NCI-H82 (cell line): ENCODE results near the gene ZFP1.

Experiments used
- DNase-seq: peaks from one replicate; lab custom pipeline; 2025; lab: John Stamatoyannopoulos, UW

Gene ZFP1

DNA sequence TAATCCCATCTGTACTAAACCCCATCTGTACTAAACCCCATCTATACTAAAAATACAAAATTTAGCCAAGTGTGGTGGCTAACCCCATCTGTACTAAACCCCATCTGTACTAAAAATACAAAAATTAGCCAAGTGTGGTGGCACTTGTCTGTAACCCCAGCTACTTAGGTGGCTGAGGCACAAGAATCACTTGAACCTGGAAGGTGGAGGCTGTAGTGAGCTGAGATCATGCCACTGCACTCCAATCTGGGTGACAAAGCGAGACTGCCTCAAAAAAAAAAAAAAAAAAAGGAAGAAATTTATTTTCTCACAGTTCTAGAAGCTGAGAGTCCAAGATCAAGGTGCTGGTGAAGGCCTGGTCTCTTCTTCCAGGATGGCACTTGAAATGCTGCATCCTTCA is 12.1 kb downstream of the ZFP1 start:
- DNase-seq, result no peak

DNA sequence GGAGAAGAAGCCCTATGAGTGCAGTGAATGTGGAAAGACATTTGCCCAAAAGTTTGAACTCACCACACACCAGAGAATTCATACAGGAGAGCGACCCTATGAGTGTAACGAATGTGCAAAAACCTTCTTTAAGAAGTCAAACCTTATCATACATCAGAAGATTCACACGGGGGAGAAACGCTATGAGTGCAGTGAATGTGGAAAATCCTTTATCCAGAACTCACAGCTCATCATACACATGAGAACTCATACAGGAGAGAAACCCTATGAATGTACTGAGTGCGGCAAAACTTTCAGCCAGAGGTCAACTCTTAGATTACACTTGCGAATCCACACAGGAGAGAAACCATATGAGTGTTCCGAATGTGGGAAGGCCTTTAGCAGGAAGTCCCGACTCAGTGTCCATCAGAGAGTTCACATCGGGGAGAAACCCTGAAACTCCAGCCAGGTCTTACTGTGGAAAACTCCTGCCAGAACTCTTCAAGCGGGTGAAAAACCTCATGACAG is 21.6 kb downstream of the ZFP1 start:
- DNase-seq, result no peak

DNA sequence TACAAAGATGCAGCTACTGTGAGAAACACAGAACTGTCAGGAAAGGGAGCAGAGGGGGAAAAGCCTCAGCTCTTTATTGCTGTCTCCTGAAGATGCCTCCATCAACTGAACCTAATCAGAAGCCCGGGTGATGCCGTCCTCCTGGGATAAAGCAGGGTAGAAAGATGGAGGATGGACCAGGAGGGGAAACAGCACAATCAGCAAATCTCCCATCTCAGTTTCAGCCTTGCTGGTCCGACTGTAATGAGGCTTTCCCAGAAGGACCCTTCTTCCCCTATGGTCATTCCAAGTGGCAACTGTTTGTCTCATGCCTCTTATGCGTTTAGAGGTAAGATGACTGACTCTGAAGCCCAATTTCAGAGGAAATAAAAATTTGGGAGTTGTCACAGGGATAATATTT is 24.3 kb downstream of the ZFP1 start:
- no peak for DNase-seq

DNA sequence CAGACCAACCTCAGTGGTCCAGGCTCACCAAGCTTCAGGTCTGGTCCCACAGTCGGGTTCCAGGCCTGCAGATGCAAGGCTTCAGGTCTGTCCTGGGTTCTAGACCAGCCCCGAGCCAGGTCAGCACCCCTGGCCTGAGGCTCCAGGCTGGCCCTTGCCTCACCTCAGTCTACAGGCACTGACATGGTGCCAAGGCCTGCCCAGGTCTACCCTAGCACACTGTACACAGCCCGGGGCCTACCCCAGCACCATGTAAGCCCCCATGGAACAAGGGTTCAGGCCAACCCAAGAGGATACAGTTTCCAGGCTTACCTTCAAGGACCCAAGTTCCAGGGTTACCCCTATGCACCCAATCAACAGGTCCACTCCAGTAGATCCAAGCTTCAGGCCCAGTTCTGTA is 26.8 kb downstream of the ZFP1 start:
- DNase-seq, result no peak

DNA sequence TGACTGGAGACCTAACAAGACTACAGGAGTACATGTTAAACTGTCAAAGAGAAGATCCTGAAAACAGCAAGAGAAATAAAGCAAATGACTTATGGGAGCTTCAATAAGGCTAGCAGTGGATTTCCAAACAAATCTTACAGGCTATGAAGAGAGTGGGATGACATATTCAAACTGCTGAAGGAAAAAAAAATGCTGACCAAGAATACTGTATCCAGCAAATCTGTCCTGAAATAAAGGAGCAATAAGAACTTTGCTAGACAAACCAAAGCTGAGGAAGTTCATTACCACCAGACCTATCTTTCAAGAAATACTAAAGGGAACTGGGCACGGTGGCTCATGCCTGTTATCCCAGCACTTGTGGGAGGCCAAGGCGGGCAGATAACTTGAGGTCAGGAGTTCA is 28.6 kb downstream of the ZFP1 start:
- DNase-seq, result no peak

DNA sequence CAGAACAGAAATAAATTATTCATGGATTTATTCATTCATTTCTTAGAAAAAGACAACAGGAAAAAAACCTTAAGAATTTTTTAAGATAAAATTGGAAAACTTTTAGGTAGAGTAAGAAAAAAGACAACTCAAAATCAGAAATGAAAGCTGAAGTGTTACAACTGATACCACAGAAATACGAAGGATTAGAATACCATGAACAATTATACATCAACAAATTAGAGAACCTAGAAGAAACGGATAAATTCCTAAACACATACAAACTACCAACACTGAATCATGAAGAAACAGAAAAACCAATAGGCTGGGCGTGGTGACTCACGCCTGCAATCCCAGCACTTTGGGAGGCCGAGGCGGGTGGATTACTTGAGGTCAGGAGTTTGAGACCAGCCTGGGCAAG is 30.9 kb downstream of the ZFP1 start:
- DNase-seq, result no peak

DNA sequence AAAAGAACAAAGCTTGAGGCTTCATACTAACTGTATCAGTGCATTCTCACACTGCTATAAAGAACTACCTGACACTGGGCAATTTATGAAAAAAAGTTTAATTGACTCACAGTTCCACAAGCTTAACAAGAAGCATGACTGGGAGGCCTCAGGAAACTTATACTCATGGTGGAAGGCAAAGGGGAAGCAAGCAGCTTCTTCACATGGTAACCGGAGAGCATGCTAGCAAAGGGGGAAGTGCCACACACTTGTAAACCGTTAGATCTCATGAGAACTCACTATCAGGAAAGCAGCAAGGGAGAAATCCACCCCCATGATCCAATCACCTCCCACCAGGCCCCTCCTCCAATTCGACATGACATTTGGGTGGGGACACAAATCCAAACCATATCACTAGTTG is 33.3 kb downstream of the ZFP1 start:
- DNase-seq, result no peak

DNA sequence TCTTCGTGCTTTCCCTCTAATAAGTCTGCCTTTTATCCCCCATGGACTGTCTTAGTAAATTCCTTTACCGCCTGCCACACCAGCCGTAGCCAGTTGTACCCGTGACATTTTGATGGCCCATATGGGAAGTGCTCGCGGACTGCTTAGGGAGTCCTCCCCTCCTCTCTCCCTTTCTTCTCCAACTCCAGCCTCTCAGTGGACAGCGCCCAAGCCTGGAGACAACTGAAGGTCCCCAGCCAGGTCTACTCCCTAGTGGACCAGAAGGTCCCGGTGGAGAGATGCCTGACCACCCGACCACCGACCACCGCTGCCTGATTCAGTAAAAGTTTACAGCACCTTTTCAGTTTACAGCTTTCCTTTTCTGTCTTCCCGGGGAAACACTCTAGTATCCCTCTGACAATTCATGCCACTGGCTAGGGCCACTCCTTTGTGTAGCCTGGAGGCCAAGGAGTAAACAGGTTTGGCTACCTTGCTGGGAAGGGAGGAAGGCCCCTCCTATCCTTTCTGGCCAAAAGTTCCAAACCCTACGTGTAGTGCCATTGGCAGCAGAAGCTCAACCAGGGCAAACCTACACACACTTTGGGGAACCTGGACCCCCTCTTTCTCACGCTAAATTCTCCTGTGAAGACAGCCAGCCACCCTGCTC is 40.6 kb downstream of the ZFP1 start:
- no peak for DNase-seq

DNA sequence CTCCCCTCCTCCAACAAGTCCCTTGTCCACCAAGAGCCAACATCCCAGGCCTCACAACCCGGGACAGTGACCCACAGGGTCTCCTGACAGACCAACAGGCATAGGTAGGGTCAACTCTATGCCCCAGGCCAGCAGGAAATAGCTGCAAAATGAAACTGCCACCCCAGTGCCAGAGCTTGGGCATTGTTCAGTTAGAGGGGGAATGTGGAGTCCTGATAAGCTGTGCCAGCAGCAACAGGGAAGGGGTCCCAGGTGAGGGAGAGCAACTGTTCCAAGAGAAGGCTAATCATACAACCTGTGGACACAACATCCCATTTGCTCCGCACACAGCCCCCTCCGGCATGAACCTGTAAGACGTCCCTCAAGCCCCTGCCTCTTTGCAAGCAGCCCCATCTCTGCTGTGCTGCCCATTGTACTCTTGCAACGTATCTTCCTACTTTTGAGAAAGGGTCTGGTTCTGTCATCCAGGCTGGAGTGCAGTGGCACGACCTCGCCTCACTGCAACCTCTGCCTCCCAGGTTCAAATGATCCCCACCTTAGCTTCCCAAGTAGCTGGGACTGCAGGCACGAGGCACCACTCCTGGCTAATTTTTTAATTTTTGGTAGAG is 41.4 kb downstream of the ZFP1 start:
- no peak for DNase-seq

DNA sequence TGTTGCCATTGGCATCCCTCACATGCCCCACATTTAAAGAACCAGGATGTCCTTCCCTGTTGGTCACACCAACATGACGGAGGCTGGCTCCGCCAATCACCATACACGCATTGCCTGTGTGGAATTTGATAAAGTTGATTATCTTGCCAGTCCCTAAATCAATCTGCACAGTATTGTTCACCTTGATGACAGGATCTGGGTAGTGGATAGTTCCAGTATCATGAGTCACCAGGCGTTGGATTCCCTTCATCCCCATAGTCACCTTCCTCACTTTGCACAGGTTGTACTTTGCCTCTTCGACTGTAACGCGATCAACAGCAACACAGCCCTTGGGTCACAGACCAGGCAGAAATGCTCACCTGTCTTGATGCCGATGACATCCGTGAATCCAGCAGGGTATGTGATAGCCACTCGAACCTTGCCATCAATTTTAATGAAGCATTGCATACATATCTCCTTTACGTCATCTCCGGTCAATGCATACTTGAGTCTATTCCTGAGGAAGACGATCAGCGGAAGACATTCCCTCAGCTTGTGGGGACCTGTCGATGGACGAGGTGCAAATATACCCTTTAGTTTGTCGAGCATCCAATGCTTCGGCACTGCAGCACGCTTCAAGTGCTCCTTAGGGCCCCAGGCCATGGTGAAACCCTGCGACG is 44.4 kb downstream of the ZFP1 start:
- DNase-seq, result no peak

DNA sequence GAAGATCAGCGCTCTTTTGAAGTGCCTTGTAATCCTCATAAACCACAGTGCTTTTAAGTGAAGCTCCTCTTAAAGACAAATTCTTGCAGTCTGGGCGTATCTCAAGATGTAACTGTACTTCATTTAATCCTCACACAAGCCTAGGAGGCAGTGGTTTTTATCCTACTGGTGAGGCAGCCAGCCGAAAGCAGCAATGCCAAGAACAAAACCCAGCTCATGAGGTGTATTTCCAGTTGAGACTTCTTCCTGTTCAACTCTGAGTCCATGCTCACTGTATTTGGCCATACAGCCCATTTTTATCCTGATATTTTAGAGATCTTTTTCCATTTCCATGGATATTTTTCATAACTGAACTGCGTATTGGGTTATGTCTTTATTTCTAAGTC is 44.9 kb downstream of the ZFP1 start:
- no peak for DNase-seq

DNA sequence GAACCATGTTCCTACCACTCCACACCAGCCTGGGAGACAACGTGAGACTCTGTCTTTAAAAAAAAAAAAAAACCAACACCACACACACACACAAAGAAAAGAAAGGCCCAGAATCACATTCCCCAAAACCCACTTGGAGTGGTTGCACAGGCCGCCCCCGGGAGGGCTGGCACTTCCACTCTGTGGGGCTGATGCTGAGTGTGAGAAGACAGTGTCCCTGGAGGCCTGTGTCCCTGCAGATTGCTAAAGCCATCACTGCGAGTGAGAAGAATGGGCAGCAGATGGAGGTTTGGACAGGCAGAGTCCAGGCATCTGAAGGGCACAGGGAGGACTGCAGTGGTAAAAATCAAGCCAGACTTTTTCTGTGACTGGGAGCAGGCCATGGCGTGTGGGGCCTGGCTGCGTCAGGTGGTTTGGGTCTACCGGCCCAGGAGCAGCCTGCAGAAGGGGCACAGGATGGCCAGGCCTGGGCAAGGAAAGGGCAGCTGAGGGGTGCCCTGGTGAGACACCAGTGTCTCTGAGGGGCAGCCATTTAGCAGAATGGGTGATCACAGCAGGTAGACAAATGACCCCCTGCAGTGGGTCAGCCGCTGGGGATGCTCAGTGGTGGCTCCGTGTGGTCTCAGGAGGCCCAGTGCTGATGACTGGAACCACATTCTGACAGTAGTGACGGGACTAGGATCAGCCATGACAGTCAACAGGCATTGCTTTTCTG is 45.6 kb downstream of the ZFP1 start:
- DNase-seq, result no peak

DNA sequence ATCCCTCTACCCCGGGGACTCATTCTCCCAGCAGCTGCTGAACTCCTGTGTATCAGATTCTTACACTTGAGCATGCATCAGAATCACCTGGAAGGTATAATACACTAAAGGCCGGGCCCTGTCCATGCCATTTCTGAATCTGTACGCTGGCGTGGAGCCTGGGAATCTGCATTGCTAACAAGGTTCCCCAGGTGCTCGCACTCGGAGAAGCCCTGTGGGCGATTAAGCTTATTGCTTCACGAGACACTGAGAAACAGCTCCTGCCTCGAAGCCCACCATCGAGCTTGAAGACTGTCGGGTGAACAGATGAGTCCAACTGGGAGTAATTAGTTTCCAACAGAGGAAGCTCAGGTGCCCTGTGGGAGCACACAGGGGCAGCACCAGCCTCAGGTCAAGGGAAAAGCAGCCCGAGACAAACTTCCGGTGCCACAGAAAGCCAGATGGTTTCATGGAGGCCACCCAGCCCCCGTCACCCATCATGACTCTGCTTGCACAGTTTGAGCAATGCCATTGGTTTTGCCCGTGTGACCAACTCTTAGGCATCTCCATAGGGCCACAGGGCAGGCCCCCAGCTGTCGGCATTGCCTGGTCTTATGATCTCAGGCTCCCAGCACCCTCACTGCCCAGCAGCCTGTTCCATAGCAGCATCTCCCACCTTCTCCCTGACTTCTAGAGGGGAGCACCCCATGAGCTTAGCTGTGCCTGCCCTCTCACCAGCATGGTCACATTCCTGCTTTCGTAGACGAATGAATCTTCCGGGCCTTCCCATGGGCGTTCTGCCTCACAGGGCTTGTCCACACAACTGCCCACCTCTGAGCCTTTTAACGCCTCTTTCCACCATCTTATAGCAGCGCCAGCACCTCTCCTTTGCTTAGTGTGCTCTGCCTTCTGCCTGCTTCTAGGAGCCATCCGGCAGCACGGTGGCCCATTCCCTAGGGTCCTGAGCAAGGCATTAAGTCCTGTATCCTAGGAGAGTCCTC is 47.8 kb downstream of the ZFP1 start:
- no peak for DNase-seq

DNA sequence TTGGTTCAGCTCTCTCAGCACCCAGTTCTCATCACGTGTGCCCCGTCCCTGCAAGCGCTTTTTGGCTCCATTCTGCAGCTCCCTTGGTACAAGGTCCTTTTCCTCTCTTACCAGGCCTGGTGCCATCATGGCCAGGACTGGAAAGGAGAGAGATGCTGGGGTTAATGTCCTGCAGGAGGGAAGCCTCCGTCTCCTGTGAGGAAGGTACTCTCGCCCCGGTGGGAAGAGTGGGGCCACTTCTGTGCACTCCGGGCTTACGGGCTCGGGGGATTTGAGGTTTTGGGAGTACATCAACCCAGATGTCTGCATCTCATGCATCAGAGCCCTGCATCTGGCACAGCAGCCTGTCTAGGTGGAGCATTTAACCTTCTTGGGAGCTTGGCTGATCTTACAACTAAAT is 48.5 kb downstream of the ZFP1 start:
- DNase-seq, result no peak

DNA sequence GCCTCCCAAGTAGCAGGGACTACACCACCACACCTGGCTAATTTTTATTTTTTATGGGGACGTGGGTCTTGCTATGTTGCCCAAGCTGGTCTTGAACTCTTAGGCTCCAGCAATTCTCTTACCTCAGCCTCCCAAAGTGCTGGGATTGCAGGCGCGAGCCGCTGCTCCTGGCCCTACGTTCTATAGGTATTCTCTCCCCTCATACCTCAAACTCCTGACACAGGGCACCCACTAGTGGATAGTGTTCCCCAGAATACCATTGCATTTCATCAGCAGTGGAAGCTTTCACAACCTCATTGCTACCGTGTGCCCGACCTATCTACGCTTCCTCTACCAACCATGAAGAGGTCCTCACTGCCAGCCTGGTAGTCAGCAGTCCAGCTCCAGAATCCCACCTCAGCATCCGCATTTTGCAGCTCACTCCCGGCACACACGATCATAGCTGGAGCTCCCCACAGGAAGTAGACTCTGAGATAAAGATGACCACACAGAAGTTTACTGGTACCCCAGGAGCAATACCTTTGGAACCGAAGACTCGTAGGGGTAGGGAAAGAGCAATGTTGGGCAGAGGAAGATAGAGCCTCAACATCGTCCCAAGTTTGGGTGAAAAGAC is 49.3 kb downstream of the ZFP1 start:
- peak; percentile 10 for DNase-seq

DNA sequence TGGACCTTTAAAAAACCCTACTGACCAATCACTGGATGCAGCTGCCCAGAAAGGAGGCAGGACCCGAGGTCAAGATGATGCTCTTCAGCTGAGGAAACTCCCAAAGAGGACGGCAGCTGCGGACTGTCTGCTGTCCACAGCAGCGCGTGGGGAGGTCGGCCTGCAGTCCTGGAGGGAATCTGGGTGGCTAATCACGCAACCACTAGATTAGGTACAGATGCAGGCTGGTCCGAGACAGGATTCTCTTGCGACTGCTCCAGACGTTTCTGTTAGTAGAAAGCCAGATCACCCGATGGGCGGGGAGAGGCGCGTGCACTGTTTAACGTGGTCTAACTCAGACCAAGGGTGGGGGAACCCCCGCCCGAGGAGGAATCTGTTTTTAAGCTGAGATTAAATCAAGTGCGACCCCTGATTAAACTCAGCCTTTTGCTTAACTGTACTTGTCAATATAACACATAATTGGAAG is 49.8 kb downstream of the ZFP1 start:
- DNase-seq, result peak; percentile 46

DNA sequence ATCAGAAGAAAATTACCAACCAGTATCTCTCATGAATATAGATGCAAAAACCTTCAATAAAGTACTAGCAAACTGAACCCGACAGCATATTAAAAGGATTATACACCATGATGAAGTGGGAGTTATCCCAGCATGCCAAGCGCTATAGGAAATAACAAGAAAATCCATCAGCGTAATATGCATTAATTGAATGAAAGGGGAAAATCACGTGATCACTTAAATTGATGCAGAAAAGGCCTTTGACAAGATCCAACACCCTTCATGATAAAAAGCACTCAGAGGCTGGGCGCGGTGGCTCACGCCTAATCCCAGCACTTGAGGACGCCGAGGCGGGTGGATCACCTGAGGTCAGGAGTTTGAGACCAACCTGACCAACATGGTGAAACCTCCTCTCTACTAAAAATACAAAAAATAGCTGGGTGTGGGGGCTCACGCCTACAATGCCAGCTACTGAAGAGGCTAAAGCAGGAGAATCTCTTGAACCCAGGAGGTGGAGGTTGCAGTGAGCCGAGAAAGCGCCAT is 53.8 kb downstream of the ZFP1 start:
- DNase-seq, result no peak

DNA sequence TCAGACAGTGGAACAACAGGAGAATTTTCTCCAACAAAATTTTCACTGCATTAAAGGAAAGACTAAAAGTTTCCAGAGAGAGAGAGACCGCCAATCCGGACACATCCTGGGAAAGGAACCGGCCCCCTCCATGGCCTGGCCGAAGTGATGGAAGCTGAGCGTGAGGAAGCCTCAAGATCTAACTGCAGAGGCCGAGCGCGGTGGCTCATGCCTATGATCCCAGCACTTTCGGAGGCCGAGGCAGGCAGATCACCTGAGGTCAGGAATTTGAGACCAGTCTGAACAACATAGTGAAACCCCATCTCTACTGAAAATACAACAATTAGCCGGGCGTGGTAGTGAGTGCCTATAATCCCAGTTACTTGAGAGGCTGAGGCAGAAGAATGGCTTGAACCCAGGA is 54.8 kb downstream of the ZFP1 start:
- no peak for DNase-seq

DNA sequence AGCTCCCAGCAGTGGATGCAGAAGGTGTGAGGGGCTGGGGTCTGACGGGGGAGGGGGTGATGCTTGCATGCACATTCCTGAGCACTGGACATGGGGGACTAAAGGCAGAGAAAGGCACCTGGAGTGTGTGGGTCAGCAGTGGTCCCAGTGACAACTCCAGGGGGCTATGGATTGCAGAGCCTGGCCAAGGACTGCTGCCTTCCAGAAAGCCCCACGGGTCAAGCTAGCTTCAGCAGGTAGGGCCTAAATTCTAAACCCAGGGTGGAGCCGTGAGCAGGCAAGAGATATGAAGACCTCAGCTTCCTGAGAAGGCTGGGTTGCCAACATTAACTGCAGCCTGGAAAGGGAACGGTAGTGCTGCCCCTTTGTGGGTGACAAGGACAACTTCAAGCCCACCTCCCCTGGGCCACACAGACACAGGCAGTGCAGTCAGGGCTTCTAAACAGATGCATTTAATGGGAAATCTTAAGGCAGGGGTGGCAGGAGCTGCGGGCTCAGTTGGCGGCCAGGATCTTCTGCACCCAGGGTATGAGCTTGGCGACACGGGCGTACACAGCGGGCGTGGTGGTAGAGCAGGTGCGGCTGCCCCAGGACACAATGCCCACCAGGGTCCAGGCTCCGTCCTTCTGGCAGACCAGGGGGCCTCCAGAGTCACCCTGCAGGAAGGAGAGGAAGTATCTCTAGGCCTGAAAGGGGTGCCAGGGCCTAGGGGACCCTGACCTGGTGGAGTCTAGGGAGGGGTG is 55.5 kb downstream of the ZFP1 start:
- DNase-seq, result no peak

DNA sequence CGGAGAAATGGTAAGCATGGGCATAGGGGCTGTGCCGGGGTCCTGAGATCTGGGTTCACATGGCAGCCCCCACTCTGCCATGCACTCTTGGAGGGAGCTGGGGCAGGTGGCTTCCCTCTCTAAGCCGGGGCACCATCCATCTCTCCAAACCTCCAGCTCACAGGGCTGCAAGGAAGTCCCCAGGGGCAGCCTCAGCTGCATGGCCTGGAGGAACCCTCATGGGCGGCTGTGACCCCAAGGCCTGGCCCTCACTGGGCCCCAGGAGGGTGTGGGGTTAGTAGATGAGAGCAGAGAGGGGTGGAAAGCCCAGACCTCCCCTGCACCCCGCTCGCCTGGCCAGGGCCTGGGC is 56.1 kb downstream of the ZFP1 start:
- no peak for DNase-seq
